AG08396 (cell line): Measurements from ENCODE around the gene FOXP4.

ENCODE experiments used
- DNase-seq: peaks from one replicate; pipeline ENCODE4 v3.0.0; 2012; ENCODE audit warnings: low spot score, mixed read lengths

Gene FOXP4

DNA sequence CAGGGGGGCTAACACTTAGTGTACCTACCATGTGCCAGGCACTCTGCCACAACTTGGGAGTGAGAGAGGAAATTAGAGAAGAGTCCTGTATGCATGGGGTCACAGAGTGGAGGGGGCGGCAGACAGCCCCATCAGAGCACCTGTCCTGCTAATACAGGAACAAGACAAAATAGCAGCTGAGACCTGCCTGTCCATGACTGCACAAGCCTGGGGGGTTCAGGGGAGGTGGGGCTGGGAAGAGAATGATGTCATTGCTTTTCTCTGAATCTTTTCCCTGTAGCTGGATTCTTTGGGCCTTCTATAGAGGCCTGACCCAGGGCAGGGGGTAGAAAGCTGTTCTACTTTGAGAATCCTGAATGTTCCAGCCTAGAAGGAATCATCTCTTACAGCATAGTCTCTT is 37.4 kb downstream of the FOXP4 start:
- no peak for DNase-seq

DNA sequence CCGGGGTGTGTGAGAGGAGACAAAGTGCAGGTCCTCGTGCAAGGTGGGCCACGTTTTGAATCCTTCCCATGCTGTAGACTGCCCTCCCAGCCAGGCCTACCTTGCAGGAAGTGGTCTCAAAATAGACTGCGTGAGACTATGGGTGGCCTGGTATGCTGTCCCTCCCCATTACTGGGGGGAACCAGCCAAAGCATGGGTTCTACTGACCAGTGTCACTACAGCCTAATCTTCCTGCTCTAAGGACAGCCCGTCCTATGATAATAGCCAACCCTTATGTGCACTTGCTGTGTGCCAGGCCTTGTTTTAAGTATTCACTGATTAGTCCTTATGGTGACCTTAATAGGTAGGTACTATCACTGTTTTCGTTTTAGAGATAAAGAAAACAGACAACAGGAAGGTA is 38.0 kb downstream of the FOXP4 start:
- DNase-seq = no peak

DNA sequence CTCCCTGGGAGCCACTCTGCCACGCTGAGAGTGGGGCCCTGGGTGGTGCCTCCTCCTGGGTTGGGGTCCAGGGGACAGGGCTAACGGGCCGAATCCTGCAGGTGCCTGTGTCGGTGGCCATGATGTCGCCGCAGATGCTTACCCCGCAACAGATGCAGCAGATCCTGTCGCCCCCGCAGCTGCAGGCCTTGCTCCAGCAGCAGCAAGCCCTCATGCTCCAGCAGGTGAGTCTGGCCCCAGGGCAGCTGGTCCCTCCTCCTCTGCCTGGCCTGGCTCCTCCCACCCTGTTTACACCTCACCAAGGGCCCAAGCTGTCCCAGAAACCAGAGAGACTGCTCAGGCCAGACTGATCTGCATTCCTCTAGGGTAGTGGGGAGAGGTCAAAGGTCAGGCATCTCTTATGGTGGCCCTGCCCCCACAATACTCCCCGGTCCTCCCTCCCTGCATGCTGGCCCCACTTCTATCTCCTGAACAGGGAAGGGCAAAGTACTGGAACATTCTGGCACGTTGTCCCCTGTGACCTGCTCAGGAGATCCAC is 38.6 kb downstream of the FOXP4 start:
- DNase-seq = no peak

DNA sequence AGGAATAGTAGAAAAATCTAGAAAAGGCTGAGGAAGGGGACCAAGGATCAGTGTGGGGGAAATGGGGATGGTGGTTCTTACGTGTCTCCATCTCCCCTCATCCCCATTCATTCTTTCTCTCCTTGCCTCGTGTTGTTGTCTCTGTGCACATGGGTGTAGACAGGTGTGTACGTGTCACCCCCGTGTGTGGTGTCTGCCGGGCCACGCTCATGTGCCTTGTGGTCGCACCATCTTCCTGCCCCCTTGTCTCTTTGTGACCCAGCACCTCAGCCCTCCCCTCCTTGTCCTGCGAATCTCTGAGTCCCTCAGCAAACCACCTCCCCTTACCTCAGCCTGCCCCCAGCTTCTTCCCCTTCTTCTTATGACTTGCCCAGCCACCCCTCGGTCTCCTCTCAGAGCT is 39.4 kb downstream of the FOXP4 start:
- DNase-seq = no peak

DNA sequence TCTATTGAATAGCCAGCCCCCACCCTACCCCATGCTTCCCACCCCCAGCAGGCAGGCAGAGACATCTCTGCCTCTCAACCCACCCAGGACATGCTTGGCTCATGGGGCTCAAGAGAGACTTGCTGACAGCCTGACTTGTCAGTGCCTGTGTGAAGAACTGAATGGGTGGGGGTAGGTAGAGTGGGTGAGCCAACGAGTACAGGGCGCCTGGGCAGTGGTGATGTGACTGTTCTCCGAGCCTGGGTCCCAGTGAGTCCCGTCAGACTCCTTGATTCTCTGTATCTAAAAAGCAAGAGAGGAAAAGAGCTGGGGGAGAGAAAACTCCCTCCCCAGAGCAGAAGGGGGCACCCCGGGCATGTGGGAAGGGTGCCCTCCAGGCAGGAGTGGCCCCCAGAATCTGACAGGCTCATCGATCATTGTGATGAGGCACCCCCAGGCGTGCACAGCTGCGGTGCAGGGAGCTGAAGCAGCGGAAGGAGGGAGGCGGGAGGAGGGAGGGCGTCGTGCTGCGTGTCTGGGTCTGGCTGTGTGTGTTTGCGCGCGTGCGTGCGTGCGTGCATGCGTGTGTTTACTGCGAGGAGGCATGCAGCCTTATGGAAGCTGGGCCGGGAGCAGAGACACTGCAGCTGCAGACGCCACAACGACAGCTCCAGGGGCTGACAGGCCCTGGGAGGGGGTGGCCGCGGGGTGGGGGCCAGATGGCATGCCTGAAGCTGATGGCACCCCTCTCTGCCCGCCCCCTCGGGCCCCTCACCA is 40.2 kb downstream of the FOXP4 start:
- DNase-seq = no peak

DNA sequence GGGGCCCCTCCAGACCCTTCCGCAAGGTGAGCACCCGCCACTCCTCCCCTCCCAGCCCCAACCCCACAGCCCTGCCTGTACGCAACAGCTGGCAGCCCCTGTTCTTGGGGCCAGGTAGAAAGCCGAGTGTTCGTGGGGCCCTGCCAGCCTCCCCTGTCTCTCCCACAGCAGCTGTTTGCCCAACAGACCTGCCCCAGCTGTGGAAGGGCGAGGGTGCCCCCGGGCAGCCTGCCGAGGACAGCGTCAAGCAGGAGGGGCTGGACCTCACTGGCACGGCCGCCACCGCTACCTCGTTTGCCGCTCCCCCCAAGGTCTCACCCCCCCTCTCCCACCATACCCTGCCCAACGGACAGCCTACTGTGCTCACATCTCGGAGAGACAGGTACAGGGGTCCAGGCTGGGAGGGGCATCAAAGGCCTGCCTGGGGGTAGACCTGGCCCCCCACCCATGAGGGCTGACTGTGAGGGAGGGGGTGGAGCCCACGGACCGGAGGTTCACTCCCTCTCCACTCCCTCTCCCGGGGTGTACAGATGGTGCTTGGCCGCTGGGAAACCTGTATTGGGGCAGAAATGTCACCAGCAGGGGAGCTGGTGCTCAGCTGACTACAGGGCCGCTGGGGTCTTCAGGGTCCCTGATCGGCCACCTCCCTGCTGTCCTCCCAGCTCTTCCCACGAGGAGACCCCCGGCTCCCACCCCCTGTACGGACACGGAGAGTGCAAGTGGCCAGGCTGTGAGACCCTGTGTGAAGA is 41.1 kb downstream of the FOXP4 start:
- DNase-seq = no peak

DNA sequence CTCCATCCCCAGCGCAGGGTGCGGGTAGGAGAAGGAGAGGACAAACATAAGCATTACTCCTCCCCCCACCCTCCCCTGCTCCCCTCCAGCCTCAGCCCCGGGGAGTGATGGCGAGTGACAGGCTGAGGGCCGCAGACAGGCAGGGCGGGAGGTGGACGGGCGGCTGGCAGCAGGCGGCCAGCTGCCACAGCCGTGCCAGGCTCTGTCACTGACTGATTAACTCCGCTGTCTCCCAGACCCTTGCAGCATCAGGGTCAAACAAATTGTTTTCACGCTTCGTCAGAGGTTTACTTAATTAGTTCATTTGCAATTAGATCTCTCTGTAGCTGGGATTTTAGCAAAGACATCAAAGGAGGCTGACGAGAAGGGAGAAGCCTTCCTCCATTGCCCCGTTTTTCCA is 41.9 kb downstream of the FOXP4 start:
- DNase-seq = no peak

DNA sequence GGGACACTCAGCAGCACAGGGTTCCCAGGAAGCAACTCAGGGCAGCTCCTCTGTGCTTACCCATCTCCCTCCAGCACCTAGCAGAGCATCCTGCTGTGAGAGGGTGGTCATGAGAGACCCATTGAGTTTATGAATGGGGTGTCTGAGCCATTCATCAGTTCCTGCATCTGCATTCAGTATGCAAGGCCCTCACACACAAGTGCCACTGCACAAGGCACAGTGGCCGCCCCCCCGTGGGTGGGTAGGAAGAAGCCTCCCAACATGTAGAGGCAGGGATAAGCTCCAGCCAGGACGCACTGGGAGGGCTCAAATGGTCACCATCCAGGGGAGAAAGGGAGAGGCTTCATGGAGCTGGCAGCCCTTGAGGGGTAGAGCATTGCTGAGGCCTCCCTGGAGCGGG is 43.0 kb downstream of the FOXP4 start:
- no peak for DNase-seq

DNA sequence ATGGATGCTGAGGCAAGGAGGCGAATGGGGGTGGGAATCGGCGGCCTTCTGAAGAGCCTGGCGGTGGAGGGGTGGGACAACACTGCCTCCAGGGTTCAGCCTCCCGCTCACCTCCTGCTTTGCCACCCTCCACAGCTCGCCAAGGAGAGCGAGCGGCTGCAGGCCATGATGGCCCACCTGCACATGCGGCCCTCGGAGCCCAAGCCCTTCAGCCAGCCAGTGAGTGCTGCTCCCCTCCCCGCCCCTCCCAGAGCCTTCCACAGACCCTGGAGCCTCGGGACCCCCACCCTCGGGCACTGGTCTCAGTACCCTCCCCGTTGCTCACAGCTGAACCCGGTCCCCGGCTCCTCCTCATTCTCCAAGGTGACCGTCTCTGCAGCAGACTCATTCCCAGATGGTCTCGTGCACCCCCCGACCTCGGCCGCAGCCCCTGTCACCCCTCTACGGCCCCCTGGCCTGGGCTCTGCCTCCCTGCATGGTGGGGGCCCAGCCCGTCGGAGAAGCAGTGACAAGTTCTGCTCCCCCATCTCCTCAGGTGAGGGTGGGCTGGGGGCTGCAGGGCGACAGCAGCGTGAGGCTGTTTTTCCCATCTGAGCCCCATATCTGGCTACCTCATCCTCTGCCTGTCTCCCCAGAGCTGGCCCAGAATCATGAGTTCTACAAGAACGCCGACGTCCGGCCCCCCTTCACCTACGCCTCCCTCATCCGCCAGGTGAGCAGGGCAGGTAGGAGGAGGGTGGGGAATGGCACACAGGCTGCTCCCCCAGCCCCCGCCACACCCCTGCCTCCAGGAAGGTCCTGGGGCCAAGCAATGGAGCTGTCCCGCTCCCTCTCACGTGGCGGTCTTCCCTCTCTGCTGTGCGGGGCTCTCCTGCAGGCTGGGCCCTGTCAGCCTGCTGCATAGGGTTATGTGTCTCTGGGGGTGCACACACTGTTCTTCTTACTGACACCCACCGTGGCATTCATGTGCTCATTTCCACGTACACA is 43.7 kb downstream of the FOXP4 start:
- no peak for DNase-seq

DNA sequence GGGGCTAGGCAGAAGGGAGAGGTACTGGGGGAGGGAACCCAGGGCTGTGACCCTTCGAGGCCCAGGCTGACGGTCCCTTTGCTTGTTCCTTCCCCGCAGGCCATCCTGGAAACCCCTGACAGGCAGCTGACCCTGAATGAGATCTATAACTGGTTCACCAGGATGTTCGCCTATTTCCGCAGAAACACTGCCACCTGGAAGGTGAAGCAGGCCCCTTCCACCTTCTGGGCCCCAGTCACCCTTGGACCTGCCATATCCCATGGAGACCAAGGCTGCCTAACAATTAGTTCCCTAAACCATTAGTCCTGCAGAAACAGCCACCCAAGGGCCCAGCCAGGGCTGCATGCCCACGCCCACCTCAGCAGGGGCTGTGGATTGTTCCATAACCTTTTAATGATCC is 44.9 kb downstream of the FOXP4 start:
- no peak for DNase-seq

DNA sequence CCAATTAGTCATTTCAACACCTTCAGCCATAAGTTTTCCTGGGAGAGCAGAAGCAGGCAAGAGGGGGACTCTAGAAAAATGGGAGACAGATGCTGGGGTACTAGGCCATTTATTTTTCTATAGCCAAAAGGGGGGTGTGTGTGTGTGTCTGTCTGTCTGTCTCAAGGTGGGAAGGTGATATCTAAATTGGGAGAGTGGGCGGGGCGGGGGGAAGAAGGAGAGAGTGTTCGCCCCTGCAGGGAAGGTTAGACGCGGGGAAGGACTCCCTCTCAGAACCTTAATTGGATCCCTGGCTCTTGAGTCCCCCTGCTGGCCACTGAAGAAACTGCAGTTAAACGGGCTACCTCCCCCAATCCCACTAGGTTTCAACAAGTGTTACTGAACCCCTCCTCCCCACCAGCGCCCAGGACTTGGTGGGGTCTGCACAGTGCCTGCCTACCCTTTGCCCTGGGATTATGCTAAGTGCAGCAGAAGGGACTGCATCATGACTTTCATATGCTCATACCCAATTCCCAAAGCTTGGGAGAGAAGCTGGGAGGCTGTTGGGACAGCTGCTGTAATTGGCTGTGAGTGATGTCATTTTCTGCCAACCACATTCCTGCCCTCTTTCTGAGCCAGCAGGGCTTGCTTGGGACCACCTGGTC is 45.8 kb downstream of the FOXP4 start:
- DNase-seq = peak; percentile 88

DNA sequence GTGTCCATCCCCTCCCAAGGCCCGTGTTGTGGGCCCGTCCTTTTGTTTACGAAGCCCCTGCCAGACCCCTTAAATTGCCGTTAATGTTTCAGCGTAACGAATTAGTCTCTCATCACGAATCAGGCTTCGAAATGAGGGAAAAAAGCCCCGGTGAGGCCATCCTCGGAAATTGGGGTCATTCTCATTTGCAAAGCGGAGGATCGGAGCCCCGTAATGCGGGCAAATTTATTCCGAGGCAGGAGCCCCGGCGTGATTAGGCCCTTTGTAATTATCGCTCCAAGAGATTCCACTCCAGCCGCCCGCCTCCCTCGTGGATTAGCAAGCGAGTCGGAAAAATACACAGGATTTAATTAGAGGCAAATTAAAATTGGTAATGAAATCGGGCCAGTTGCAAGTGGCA is 47.2 kb downstream of the FOXP4 start:
- no peak for DNase-seq

DNA sequence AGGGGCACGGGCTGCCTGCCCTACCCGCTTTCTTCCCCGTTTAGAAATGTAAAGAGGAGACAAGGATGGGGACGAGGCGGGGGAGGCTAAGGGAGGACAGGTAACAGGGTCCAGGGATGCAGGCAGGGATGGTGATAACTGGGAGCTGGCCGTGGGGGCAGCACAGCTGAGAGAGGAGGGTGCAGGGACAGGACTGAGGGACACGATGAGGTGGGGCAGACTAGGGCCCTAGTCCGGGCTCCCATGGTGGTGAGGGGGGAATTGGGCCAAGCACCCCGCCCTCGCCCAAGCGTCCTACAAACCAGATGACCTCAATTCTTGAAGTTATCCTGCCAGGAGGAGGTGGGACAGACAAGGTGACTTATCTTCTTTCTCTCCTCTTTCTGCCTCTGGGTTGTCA is 47.7 kb downstream of the FOXP4 start:
- DNase-seq = no peak

DNA sequence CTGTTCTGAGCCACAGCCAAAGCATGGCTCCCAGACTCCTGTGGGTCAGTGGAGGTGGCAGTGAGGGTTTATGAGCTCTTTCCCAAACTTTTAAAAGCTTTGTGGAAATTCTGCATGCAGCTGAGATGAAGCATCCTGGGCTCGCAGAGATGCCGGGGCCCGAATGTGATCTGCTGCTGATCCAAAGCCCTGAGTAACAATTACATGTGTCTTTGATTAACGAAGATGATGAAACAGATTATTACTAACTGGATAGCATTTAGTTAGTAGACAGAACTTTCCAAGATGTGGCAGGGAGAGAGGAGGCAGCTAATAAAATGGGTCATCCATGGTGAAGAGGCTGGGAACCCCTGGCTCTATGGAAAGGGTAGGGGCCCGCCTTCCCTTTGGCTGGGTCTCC is 48.1 kb downstream of the FOXP4 start:
- peak; percentile 29 for DNase-seq

DNA sequence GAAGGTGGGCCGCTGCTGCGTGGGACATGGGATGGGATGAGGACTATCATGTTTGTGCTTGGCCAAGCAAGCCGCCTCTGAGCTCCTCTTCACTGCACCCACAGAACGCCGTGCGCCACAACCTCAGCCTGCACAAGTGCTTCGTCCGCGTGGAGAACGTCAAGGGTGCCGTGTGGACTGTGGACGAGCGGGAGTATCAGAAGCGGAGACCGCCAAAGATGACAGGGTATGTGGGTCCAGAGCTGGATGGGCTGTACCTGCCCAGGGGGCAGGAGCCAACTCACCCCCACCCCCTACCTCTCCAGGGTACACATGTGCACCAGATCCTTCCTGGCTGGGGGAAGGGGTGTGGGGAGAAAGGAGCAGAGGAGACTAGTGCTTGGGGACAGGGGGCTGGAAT is 48.6 kb downstream of the FOXP4 start:
- no peak for DNase-seq

DNA sequence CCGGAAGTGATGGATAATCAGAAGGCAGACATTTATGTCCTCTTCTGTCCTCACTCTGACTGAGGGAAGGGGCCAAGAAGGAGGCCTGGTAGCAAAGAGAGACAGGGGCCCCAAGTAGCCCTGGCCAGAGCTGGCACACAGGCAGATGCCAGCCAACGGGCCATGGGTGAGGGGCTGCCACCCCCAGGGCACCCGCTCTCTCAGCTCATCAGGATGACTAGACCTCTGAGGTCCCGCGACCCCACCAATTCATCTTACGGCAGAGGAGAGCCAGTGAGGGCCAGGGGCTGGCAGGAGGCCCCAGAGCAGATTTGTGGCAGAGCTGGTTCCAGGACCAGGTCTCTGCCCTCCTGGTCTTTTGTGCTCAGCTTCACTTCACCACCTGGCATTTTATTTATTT is 49.0 kb downstream of the FOXP4 start:
- DNase-seq = no peak

DNA sequence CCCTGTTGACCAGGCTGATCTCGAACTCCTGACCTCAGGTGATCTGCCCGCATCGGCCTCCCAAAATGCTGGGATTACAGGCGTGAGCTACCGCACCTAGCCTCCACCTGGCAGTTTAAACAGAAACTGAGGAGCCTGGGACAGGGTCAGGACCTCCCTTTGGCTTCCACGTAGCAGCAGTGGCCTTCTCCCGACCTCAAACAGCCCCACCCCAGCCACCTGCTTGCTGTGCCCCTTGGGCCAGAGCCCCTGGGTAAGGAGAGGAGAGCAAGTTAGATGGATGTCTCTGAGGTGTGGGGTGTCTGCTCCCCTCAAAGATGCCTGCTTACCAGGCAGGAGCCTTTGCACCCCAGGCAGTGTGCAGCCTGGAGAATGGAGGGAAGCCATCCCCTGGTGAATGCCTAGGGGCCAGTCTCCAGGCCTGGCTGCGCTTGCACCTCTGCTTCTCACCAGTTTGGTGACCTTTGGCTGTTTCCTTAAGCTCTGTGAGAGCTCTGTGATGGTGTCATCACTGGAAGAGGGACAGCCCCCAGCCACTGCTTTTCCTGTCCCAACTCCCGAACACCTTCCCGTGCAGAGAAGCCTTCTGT is 50.0 kb downstream of the FOXP4 start:
- DNase-seq = no peak

DNA sequence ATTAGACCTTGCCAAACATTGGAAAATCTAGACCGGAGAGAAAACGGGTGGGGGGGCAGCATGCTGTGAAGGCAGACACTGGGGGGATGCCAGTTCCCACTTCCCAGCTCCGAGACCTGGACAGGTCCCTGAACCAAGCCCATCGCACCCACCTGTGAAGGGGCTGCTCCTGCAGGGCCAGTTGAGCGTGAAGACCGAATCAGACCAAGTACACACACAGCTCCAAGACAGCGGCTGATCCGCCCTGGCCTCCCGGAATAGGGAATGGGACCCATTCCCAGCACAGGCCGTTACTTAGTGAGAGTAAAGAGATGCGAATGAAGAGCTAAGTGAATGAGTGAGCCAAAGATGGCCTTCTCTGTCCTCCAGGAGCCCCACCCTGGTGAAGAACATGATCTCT is 50.6 kb downstream of the FOXP4 start:
- DNase-seq = no peak

DNA sequence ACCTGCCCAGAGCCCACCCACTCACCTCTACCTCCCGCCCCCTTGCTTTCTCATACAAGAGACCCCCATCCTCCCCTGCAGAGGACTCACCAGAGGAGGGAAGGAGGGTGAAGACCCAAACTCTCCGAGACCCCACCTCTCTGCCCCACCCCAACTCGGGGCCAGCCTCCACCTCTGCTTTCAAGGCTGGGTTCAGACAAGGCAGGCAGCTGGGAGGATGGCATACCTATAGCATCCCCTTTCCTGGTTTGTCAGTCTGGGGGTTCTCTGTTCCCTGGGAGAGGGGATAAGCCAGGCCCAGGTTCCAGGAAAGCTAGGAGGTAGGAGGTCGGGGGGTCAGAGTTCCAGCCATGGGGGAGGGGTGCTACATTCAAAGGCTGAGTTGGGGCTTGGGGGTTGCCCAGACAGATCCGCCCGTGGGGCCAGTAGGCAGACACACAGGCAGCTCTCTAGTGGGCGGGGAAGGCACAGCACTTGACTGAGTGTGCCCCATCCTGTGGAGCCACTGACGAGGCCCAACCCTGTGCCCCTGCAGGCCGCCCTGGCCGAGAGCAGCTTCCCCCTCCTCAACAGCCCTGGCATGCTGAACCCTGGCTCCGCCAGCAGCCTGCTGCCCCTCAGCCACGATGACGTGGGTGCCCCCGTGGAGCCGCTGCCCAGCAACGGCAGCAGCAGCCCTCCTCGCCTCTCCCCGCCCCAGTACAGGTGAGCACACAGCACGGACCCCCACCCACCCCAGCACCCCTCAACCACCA is 51.2 kb downstream of the FOXP4 start:
- DNase-seq = no peak

DNA sequence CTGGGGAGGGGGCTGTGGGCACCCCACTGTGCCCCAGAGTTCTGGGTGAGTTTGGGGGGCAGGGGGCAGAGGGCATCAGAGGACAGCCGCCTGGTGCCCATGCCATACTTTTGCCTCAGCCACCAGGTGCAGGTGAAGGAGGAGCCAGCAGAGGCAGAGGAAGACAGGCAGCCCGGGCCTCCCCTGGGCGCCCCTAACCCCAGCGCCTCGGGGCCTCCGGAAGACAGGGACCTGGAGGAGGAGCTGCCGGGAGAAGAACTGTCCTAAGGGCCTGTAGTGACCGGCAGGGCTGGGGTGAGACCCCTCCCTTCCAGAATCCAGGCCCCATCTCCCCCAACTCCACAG is 52.5 kb downstream of the FOXP4 start:
- no peak for DNase-seq
